PFSK-1 (cell line): Measurements from ENCODE around the gene JMJD1C.

Source experiments
- POLR2AphosphoS5 ChIP-seq: IDR thresholded peaks from 2 replicates; pipeline ENCODE4 v1.6.1; 2012; ENCODE audit warnings: low read depth, mild to moderate bottlenecking, control low read depth, low read length, moderate library complexity
- SIN3A ChIP-seq: IDR thresholded peaks from 2 replicates; pipeline ENCODE4 v1.6.1; 2012; ENCODE audit warnings: mild to moderate bottlenecking, low read length, moderate library complexity, borderline replicate concordance; ENCODE audit not compliant: insufficient read depth
- TAF1 ChIP-seq: IDR thresholded peaks from 2 replicates; pipeline ENCODE4 v1.6.1; 2012; ENCODE audit warnings: low read length, control low read depth, borderline replicate concordance; ENCODE audit not compliant: insufficient read depth

- no peak for TF ChIP-seq POLR2AphosphoS5
- no peak for TF ChIP-seq SIN3A
- no peak for TF ChIP-seq TAF1
Measured at GRCh38 chr10:63452524-63452923, 13.3 kb downstream of the JMJD1C start.
